H1 (cell line): ENCODE measurements around the gene EIF2S3B. TPM values are rescaled to one million over a fixed set of nuclear protein-coding genes. Genes with fewer than 3 reads are reported as not detected.

ENCODE experiments used
- polyA plus RNA-seq, 7 experiments: library from polyadenylated mRNA; depleted of rRNA in 3 of 7; stranded (reverse) in 5 of 7; unstranded in 2 of 7; fragments of >200 nt in 5 of 7; fragments of 200-250 nt in 2 of 7; gene quantifications; 1 replicate in 5 of 7; 2 replicates in 1 of 7; 4 replicates in 1 of 7; pipeline versions ENCODE4 v1.2.1 to v1.2.3, GENCODE V29; 2011 to 2013; ENCODE audit warnings: missing spikeins in 2 of 7, mixed read lengths in 2 of 7
- small RNA-seq: library from polyadenylated mRNA; stranded (forward); fragments of <200 nt; extraction: miRNeasy Mini kit (QIAGEN cat#:217004); gene quantifications from one replicate; pipeline ENCODE3, GENCODE V24; 2013; ENCODE audit not compliant: insufficient read depth
- total RNA-seq: library from RNA; stranded (reverse); fragmentation: NEBNext Ultra II Directional; extraction: Animal tissue kit (Norgen Biotek cat#: 25700); gene quantifications from 2 replicates; pipeline ENCODE4 v1.2.1, GENCODE V29; 2021

EIF2S3B gene
- total and polyA plus RNA-seq, 2 of the 8 experiments (the other 6 are each of a cell fraction or from before 2014, with no cell fraction given) = 3.1 to 6.7 TPM

Small RNA genes within 50 kb of the gene (small RNA-seq; reads per million reads assigned to genes)
- gene SLC25A39P2 = not detected

Other genes with a start within 250 kb of the EIF2S3B start
- gene KLRD1, start 198.0 kb upstream of the EIF2S3B start, total RNA-seq = 0.06 TPM in 1 of 2 replicates, not detected in the other
- gene KLRD1, start 198.0 kb upstream of the EIF2S3B start, polyA plus RNA-seq (2011; rRNA removed) = under 0.01 and 0.02 TPM in 2 replicates
- gene KLRK1, start 115.8 kb upstream of the EIF2S3B start, total RNA-seq = not detected in 2 replicates
- not detected in 2 replicates for gene KLRK1, start 115.8 kb upstream of the EIF2S3B start, polyA plus RNA-seq (2011; rRNA removed)
- gene KLRC4, start 96.1 kb upstream of the EIF2S3B start, total RNA-seq = not detected in 2 replicates
- gene KLRC4, start 96.1 kb upstream of the EIF2S3B start, polyA plus RNA-seq (2011; rRNA removed) = not detected in 2 replicates
- gene KLRC3, start 85.3 kb upstream of the EIF2S3B start, total RNA-seq = not detected in 2 replicates
- gene KLRC3, start 85.3 kb upstream of the EIF2S3B start, polyA plus RNA-seq (2011; rRNA removed) = not detected in 2 replicates
- not detected in 2 replicates for gene KLRC2, start 69.9 kb upstream of the EIF2S3B start, total RNA-seq
- not detected in 2 replicates for gene KLRC2, start 69.9 kb upstream of the EIF2S3B start, polyA plus RNA-seq (2011; rRNA removed)
- not detected in 2 replicates for gene KLRC1, start 52.5 kb upstream of the EIF2S3B start, total RNA-seq
- not detected in 2 replicates for gene KLRC1, start 52.5 kb upstream of the EIF2S3B start, polyA plus RNA-seq (2011; rRNA removed)
- 51.9 and 53.7 TPM in 2 replicates for gene MAGOHB, start 107.7 kb downstream of the EIF2S3B start, total RNA-seq
- 6.6 and 21.5 TPM in 2 replicates for gene MAGOHB, start 107.7 kb downstream of the EIF2S3B start, polyA plus RNA-seq (2011; rRNA removed)
- gene STYK1, start 168.2 kb downstream of the EIF2S3B start, total RNA-seq = 1.1 and 1.6 TPM in 2 replicates
- gene STYK1, start 168.2 kb downstream of the EIF2S3B start, polyA plus RNA-seq (2011; rRNA removed) = 0.38 and 0.61 TPM in 2 replicates
- gene YBX3, start 217.4 kb downstream of the EIF2S3B start, total RNA-seq = 480 and 495 TPM in 2 replicates
- gene YBX3, start 217.4 kb downstream of the EIF2S3B start, polyA plus RNA-seq (2011; rRNA removed) = 83.1 and 155 TPM in 2 replicates